Left renal cortex interstitium (tissue), 4 donors: ENCODE results near the gene PRLH. TPM values are rescaled to one million over a fixed set of nuclear protein-coding genes. Genes with fewer than 3 reads are reported as not detected.

Experiments
- DNase-seq, 4 donors: peaks; one replicate each; pipeline ENCODE4 v3.0.0-alpha.2; 2013; ENCODE audit warnings: low read depth in 4 of 4, low spot score in 2 of 4, missing footprints in 1 of 4
- polyA plus RNA-seq, 4 donors: library from polyadenylated mRNA; unstranded; fragments of 120-200 nt; gene quantifications; one replicate each; pipeline ENCODE4 v1.2.1, GENCODE V29; 2013; ENCODE audit not compliant: insufficient read length in 4 of 4

Gene PRLH
- not detected for polyA plus RNA-seq

DNA sequence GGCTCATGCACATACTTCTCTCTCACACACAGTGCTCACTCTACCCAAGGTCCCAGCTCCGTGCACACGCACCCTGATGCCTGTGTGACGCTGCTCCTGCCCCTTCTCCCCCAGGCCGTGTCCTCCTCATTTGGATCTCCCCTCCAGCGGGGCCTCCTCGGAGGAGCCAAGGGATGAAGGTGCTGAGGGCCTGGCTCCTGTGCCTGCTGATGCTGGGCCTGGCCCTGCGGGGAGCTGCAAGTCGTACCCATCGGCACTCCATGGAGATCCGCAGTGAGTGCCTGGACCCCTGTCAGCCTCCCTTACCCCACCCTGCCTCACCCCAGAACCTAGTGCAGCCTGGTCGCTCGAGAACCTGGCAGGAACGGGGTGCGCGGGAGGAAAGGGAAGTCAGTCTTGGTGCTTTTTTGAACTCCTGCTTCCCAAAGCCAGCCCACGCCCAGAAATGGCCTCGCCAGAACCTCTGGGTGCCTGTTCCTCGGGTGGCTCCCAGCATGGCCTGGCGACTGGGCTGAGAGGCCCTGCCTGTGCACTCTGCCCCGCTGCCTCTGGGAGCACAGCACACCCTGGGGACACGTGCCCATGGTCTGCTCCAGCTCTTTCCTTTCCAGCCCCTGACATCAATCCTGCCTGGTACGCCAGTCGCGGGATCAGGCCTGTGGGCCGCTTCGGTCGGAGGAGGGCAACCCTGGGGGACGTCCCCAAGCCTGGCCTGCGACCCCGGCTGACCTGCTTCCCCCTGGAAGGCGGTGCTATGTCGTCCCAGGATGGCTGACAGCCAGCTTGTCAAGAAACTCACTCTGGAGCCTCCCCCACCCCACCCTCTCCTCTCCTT is at the start of gene PRLH:
Gene PRLH (plus strand): TSS at position 174 of the 835 bp plus-strand sequence. CDS start 0 bp downstream, at position 174.
- DNase-seq = no peak

DNA sequence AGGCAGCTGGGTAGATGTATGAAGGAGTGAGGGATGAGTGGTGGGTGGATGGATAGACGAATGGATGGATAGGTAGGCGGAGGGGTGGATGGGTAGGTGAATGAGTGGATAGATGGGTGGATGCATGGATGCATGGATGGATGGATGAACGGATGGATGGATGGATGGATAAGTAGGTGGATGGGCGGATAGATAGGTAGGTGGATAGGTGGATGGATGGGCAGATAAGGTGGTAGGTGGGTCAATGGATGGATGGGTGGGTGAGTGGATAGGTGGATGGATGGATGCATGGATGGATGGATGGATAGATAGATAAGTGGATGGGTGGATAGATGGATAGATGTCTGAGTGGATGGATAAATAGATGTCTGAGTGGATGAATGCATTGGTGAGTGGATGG is 49.2 kb upstream of the PRLH start:
- no peak for DNase-seq

- no peak for DNase-seq
Observed at GRCh38 chr2:237517990-237518389, 48.4 kb upstream of the PRLH start.

DNA sequence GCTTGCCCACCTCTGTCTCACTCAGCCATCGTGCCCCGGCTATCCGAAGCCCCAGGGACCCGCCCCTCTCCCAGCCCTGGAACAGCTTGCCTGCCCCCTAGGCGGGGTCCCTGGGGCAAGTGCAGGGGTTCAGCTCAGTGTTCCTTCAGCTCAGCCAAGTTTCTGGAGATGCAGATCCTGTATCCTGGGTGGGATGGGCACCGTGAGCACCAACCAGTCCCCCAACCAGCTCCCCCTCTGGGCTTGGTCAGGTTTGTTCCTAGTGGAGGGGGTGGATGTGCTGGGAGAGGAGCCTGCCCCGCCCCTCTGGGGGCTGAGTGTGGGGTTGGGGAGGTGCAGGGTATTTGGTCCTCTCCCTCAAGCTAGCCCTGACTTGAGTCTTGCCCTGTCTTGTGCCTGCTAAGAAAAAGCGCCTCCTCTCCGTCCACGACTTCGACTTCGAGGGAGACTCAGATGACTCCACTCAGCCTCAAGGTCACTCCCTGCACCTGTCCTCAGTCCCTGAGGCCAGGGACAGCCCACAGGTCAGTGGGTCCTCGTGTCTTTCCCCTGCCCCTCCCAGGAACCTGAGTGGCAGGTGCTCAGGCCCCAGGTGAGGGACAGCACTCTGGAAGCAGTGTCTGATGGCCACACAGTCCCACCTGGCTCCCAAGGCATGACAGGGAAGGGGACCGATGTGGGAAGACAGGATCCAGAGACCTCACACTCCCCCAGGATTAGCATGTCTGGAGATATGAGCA is 46.7 kb upstream of the PRLH start:
- DNase-seq = no peak

- DNase-seq = no peak
Observed at GRCh38 chr2:237520290-237520689, 46.1 kb upstream of the PRLH start.

DNA sequence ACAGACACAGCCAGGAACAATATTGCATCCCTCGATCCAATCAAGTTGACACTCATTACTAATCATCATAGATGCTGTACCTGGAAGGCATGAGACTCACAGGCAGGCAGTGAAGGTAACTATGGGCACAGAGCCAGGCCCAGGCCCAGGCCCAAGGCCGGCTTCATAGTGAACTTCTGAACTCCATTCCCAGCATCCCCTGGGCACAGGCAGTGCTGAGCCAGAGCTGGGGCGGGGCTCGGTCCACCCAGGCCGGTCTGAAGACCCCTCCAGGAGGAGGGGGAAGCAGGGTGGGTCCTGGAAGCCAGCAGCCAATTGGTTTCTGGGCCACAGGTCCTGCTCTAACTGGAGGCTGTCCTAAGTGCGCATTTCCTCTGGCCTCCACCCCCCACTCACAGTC is 41.7 kb upstream of the PRLH start:
- DNase-seq = no peak

DNA sequence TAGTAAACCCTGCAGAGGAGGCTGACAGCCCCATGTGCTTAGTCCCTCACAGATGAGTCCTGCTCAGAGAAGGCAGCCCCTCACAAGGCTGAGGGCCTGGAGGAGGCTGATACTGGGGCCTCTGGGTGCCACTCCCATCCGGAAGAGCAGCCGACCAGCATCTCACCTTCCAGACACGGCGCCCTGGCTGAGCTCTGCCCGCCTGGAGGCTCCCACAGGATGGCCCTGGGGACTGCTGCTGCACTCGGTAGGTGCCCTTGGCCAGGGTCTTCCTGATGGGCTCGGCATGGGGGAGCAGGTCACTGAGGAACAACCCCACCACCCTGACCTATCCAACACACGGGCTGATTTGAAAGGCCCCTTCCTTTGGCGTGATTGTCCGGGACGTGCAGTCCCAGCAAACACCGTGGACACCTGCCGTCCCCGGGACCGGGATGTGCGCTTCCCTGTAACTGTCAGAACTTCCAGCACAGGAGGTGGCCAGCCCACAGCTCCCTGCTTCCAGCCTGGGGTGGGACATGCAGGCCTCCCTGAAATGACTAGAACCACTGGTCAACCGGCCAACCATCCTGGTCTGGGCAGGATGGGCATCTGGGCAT is 40.7 kb upstream of the PRLH start:
- DNase-seq = no peak

- no peak for DNase-seq
Observed at GRCh38 chr2:237527233-237527632, 39.1 kb upstream of the PRLH start.

DNA sequence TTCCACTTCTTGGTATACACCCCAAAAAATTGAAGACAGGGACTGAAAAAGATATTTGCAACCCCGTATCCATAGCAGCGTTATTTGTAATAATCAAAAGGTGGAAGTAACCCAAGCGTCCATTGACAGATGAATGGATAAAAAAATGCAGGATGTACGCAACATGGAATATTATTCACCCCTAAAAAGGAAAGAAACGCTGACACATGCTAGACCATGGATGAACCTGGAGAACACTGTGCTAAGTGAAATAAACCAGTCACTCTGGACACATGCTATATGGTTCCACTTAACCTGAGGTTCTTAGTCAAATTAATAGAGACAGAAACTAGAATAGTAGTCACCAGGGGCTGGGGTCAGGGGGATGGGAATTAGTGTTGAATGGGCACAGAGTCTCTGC is 38.6 kb upstream of the PRLH start:
- no peak for DNase-seq

DNA sequence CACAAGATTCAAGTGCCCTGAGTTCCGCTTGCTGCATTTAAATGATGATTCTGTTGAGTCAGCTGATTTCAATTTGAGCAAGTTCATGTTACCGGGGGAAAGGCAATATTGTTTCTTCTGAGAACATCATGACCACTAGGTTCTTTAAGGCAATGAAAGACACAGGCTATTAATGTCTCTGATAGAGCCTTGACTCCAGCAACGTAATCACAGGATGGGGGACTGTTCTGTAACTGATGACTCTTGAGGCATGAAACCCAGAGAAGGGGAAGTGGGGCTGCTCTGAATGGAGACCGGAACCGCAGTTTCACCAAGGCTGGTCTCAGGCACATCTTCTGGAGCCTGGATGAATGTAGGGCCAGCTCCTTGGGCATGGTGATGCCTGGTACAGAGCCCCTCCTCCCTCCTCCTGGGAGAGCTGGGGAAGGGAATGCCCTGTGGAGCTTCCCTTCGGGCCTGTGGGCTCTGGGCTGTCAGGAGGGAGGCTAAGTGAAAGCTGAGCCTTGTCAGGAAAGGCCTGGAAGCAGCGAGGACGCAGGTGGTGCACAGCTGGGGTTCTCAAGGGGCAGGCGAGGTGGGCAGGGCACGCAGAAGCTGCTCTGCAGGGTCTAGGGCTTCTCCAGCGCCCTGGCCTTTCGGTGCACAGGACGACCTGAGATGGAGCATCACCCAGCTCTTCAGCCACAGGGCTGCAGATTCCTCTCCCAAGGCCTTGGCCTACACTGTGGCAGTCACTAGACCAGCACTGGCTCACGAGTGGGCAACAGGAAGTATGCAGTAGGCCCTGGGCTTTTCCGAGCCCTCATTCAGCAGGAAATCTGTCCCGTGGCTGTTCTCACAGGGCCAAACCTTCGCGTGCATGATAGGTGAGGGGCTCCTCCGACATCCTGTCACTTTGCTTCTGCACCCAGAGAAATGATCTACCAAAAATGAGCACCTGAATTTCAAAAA is 36.6 kb upstream of the PRLH start:
- no peak for DNase-seq

DNA sequence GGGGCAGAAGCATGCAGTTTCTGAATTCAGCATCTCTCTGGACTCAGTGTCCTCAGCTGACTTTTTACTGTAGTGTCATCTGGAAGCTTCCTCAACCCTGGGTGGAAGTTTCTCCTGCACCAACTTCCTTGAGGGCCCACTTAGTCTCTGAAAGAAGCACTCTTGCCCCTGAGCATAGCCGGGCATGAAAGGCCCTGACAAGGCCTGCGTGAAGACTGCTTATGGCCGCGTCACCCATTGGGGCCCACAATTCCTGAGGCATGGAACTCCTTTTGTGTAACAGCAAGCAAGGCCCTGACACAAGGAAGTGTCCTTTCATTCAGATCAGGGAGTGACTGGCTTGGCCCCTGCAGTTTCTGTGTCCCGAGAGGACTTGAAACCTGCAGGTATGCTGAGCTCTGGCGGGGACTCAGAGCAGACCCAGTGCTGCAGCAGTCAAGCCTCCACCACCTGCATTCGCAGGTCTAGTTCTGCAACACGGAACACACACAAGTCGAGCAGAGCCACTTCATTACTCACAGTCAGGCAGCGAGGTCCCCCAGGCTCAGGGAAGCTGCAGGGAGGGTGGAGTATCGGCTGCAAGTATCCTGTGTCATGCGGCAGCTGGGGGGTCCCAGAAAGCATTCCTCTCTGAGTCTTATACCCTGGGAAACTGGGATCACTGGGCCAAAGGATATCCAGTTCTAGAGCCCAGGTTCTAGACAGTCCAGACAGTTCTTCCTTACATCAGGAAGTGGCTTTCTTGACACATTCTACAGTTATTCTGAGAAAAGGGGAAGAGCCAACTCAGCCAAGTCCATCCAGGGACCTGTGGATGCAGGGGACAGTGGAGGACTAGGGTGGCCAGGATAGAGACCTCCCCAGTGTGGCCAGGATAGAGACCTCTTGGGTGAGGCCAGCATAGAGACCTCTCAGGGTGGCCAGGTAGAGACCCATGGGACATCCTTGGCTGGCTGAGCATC is 35.6 kb upstream of the PRLH start:
- DNase-seq = no peak

DNA sequence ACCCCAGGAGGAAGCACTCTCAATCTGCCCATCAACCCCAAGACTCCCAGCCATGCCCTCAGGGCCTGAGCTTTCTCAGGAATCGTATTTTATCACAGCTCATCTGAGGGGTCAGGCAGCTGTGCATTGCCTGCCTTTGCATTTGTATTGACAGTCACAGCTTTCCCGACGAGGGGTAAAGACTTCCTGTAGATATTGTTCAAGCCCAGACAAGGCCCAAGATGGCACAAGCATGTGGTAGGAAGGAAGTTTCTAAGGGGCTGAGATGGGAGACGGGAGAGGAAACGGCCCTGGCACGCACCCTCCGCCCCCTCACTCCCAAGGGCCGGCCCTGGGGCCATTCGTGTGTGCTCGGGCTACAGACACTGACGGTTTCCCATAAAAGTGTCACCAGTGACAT is 34.2 kb upstream of the PRLH start:
- DNase-seq = no peak

DNA sequence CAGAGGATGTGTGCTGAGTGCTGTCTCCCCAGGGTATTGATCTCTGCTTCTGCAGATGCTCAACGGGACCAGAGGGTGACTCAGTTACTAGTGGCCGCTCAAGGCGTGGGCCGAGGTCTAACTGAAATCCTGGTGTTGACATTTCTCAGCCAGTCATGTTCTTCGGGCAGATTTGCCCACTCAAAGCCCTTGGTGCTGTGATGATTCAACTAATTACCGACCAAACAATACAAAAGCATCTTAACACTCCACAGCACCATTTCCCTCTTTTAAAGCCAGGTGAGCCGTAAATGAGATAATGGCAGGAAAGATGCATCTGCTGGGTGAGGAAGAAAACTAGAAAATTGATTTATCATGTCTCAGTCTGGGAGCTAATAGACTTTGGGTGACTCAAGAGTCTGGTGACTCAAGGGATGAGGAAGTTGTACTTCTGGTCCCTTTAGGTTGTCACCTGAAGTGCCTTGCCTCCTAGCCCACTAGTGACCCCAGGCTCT is 32.7 kb upstream of the PRLH start:
- no peak for DNase-seq

GRCh38 chr2:237534380-237534779 is 32.0 kb upstream of the PRLH start:
- no peak for DNase-seq

GRCh38 chr2:237535385-237536082 is 30.8 kb upstream of the PRLH start:
- no peak for DNase-seq

DNA sequence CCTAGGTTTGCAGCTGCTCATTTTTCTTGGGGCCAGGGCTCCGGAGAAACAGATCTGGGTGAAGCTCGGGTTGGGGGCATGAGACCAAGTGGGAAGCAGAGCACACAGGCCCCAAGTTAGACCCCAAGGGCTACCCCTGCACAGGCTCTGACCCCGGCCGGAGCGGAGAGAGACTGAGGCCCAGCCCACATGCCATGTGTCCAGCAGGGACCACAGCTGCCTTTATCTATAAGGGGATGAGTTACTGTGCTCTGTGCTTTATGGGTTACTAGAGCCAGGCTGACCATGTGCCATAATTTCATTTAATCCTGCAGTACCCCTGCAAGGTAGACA is 30.3 kb upstream of the PRLH start:
- DNase-seq = no peak

DNA sequence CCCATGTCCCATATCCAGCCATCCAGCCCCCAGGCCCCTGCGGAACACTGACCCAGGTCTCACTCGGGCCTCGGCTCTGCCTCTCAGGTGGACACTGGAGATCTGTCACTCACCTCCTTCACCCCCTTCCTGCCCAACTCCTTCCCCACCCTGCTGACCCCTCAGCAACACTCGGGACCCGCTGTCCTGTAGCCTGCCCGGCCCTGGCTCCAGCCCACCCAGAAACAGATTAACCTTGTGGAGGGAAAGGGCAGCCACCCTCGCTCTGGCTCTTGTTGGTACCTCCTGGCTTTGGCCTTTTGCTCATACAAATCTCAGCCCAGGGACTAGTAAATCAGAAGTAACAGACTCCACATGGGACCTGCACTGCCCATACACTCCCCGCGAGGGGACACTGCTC is 29.8 kb upstream of the PRLH start:
- DNase-seq = no peak

- no peak for DNase-seq
Observed at GRCh38 chr2:237538001-237538720, 28.2 kb upstream of the PRLH start.
